ENCODE data around the gene SETBP1.
A peak's percentile ranks its signal among the peaks of the same experiment; 100 is the strongest.

SETBP1 gene

DNA sequence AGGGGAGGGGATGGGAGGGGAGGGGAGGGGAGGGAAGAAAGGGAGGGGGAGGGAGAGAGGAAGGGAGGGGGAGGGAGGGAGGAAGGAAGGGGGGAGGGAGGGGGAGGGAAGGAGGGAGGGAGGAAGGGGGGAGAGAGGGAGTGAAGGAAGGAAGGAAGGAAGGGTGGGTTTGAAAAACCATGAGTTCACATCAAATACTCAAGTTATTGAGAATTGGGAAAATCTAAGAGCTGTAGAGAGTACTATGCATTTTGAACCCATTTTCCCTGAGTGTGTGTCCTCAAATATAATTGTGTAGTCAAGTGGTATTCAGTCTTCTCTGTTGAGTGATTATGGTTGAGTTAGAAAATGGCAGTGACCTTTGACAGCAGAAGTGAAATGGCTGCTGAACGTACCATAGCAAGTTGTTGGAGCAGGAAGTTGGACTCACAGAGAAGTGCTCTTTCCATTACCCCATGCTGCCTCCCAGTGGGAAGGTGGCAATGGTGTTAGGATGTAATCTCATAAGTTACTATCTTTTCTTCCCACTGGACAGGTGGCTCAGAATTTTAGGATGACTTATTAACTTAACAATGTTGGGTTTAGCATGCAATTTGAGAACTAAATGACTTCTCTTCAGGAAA is 214.6 kb downstream of the SETBP1 start:
- POLR2A ChIA-PET: no interaction called here
- H3K4me3 ChIP-seq (ENCODE audit: low read depth, low read length): no peak overlapping the region
- TF ChIP-seq FEZF1 (tag by site-specific recombination; IDR thresholded peaks at IDR 0.05) (peak; percentile 26; the same call in 1 of the 2 replicates), CTCF (tag by site-specific recombination; IDR thresholded peaks at IDR 0.05) (peak; percentile 48; the same call in 1 of the 2 replicates), SP7 (tag by site-specific recombination; IDR thresholded peaks at IDR 0.05) (no peak), ZNF677 (tag by site-specific recombination; IDR thresholded peaks at IDR 0.05) (no peak), YY2 (tag by site-specific recombination; IDR thresholded peaks at IDR 0.05) (peak; percentile 52; the same call in 1 of the 2 replicates), ZNF510 (tag by site-specific recombination; IDR thresholded peaks at IDR 0.05; ENCODE audit: insufficient replicate concordance) (no peak), ZNF654 (tag by site-specific recombination; IDR thresholded peaks at IDR 0.05; ENCODE audit: low read depth) (peak; percentile 49), ZNF10 (tag by site-specific recombination; IDR thresholded peaks at IDR 0.05) (no peak)
- TF ChIP-seq, protein P1, sequence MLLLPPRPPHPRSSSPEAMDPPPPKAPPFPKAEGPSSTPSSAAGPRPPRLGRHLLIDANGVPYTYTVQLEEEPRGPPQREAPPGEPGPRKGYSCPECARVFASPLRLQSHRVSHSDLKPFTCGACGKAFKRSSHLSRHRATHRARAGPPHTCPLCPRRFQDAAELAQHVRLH (tag by site-specific recombination; IDR thresholded peaks at IDR 0.05): 0 out of 2 replicates have a peak, but pooled peaks have one; percentile 41
- H3K27ac ChIP-seq (ENCODE audit: extremely low read depth, low read depth, low read length): no peak overlapping the region
- no peaks in the 10 kb centered on the region for H3K36me3 ChIP-seq (ENCODE audit: control insufficient read depth in 2 of 2, insufficient read depth in 1 of 2, low read length in 2 of 2)
- peaks cover 3% of the 10 kb centered on the region; the same call in 1 of the 2 replicates for H3K9me3 ChIP-seq (ENCODE audit: control insufficient read depth, insufficient read depth, low read depth, low read length)
- no peaks in the 10 kb centered on the region; the same call in 1 of the 2 replicates for H3K4me1 ChIP-seq (ENCODE audit: control insufficient read depth, insufficient read depth, low read length)
- CTCF ChIA-PET: interaction anchor here (0.6 to 1.2 kb wide), 8 partner anchors 11 to 826 kb away, joined by 3 to 6 read pairs (median 4); no protein-coding TSS in a partner anchor

DNA sequence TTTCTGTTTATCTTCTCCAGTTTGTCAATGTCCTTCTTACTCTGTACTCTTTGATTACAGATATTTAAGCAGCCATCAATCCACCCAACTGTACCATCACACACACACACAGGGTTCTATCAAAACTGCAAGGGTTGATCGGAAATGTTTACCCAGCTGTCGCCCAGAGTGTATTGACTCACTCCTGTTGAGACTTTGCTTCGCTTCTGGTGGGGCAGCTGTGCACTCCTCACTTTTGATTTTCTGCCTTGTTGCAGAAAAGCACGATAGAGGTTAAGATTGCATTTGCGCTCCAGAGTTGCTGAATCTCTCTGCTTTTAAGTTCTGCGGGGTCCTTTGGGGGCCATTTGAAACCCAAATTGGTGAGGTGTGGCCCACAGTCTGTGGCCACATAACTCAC is 216.2 kb downstream of the SETBP1 start:
- POLR2A ChIA-PET: no interaction called here
- CTCF ChIA-PET: interaction anchor here (0.7 to 1.6 kb wide), 4 partner anchors 25 to 1275 kb away, joined by 3 to 5 read pairs (median 4); no protein-coding TSS in a partner anchor

More for the DNA sequence above, 216.2 kb downstream of the SETBP1 start:
- Histone ChIP-seq H3K36me3 (ENCODE audit: control insufficient read depth in 2 of 2, insufficient read depth in 1 of 2, low read length in 2 of 2) (no peaks in the 10 kb centered on the region), H3K4me3 (ENCODE audit: low read depth, low read length) (no peak overlapping the region), H3K27ac (ENCODE audit: extremely low read depth, low read depth, low read length) (no peak overlapping the region), H3K4me1 (ENCODE audit: control insufficient read depth, insufficient read depth, low read length) (no peaks in the 10 kb centered on the region; the same call in 1 of the 2 replicates), H3K9me3 (ENCODE audit: control insufficient read depth, insufficient read depth, low read depth, low read length) (no peaks in the 10 kb centered on the region)
- TF ChIP-seq, protein P2, sequence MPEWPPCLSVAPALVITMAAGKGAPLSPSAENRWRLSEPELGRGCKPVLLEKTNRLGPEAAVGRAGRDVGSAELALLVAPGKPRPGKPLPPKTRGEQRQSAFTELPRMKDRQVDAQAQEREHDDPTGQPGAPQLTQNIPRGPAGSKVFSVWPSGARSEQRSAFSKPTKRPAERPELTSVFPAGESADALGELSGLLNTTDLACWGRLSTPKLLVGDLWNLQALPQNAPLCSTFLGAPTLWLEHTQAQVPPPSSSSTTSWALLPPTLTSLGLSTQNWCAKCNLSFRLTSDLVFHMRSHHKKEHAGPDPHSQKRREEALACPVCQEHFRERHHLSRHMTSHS (tag by site-specific recombination; IDR thresholded peaks at IDR 0.05): no peak
- TF ChIP-seq REST (tag by site-specific recombination; IDR thresholded peaks at IDR 0.05) (no peak), ZNF112 (tag by site-specific recombination; IDR thresholded peaks at IDR 0.05) (no peak), ZNF596 (tag by site-specific recombination; IDR thresholded peaks at IDR 0.05) (no peak), ZNF639 (tag by site-specific recombination; IDR thresholded peaks at IDR 0.05) (no peak), ZNF600 (tag by site-specific recombination; IDR thresholded peaks at IDR 0.05) (no peak), YY1 (tag by site-specific recombination; IDR thresholded peaks at IDR 0.05) (no peak), OSR2 (tag by site-specific recombination; IDR thresholded peaks at IDR 0.05) (no peak), ZNF37A (tag by site-specific recombination; IDR thresholded peaks at IDR 0.05) (no peak)
- TF ChIP-seq, protein P3, sequence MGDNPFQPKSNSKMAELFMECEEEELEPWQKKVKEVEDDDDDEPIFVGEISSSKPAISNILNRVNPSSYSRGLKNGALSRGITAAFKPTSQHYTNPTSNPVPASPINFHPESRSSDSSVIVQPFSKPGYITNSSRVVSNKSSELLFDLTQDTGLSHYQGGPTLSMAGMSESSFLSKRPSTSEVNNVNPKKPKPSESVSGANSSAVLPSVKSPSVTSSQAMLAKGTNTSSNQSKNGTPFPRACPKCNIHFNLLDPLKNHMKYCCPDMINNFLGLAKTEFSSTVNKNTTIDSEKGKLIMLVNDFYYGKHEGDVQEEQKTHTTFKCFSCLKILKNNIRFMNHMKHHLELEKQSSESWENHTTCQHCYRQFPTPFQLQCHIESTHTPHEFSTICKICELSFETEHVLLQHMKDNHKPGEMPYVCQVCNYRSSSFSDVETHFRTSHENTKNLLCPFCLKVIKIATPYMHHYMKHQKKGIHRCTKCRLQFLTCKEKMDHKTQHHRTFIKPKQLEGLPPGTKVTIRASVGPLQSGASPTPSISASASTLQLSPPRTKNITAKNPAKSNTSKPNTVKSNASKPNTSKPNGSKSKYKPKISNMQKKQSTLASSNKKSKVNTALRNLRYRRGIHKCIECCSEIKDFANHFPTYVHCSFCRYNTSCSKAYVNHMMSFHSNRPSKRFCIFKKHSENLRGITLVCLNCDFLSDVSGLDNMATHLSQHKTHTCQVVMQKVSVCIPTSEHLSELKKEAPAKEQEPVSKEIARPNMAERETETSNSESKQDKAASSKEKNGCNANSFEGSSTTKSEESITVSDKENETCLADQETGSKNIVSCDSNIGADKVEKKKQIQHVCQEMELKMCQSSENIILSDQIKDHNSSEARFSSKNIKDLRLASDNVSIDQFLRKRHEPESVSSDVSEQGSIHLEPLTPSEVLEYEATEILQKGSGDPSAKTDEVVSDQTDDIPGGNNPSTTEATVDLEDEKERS (tag by site-specific recombination; IDR thresholded peaks at IDR 0.05): no peak
- TF ChIP-seq, protein P4, sequence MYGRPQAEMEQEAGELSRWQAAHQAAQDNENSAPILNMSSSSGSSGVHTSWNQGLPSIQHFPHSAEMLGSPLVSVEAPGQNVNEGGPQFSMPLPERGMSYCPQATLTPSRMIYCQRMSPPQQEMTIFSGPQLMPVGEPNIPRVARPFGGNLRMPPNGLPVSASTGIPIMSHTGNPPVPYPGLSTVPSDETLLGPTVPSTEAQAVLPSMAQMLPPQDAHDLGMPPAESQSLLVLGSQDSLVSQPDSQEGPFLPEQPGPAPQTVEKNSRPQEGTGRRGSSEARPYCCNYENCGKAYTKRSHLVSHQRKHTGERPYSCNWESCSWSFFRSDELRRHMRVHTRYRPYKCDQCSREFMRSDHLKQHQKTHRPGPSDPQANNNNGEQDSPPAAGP (tag by site-specific recombination; IDR thresholded peaks at IDR 0.05): no peak
